ENCODE measurements around the gene FGF12.

DNA sequence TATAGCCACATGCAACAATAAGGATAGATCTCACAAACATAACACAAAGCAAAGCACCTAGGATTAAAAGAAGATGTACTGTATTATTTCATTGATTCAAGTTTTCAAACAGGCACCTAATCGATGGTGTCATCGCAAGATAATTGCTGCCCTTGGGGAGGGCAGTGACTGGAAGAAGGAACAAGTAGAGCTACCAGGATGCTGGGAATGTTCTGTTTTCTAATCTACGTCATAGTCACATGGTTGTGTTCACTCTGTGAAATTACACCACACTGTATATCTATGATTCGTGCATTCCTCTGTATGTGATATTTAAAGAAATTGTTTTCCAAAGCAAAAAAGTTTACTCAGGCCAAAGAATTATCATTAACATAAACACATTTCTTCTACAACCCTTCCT lies 236.6 kb downstream of the FGF12 start:
- TF ChIP-seq, protein P1, sequence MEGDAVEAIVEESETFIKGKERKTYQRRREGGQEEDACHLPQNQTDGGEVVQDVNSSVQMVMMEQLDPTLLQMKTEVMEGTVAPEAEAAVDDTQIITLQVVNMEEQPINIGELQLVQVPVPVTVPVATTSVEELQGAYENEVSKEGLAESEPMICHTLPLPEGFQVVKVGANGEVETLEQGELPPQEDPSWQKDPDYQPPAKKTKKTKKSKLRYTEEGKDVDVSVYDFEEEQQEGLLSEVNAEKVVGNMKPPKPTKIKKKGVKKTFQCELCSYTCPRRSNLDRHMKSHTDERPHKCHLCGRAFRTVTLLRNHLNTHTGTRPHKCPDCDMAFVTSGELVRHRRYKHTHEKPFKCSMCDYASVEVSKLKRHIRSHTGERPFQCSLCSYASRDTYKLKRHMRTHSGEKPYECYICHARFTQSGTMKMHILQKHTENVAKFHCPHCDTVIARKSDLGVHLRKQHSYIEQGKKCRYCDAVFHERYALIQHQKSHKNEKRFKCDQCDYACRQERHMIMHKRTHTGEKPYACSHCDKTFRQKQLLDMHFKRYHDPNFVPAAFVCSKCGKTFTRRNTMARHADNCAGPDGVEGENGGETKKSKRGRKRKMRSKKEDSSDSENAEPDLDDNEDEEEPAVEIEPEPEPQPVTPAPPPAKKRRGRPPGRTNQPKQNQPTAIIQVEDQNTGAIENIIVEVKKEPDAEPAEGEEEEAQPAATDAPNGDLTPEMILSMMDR (IDR thresholded peaks at IDR 0.05), result no peak
- no peak for TF ChIP-seq POLR2A (IDR thresholded peaks at IDR 0.05)

All from breast epithelium (tissue), 3 donors.